ENCODE results near the gene MLLT6.
"Not testable (repeated sequence)": the region's sequence is repeated elsewhere in the genome, so short reads cannot be mapped to it uniquely, and the experiment has no call there.

MLLT6 gene

DNA sequence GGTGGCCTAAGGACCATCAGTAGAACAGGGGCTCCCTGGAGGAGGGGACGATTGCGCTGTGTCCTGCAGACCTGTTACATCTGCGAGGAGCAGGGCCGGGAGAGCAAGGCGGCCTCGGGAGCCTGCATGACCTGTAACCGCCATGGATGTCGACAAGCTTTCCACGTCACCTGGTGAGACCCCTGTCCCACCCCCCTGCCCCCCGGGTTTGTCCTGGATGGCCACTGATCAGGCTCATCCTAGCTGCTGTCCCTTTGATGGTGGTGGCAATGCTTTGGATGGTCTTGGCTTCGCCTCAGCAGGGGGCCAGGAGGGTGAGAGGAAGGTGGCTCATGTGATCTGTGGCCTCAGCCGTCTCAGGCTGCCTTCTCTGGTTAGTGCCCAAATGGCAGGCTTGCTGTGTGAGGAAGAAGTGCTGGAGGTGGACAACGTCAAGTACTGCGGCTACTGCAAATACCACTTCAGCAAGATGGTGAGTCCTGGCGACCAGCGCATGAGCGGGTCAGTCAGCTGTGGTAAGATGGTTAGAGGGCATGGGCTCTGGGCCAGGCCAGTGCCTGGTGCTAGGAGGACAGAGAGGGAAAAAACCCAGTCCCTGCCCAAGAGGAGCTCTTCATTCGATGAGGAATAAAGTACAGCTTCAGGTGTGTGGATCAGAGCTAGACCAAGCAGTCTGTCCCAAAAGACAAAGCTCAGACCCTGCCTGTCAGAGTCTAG lies 4.2 kb downstream of the MLLT6 start:
- no peak for DNase-seq

DNA sequence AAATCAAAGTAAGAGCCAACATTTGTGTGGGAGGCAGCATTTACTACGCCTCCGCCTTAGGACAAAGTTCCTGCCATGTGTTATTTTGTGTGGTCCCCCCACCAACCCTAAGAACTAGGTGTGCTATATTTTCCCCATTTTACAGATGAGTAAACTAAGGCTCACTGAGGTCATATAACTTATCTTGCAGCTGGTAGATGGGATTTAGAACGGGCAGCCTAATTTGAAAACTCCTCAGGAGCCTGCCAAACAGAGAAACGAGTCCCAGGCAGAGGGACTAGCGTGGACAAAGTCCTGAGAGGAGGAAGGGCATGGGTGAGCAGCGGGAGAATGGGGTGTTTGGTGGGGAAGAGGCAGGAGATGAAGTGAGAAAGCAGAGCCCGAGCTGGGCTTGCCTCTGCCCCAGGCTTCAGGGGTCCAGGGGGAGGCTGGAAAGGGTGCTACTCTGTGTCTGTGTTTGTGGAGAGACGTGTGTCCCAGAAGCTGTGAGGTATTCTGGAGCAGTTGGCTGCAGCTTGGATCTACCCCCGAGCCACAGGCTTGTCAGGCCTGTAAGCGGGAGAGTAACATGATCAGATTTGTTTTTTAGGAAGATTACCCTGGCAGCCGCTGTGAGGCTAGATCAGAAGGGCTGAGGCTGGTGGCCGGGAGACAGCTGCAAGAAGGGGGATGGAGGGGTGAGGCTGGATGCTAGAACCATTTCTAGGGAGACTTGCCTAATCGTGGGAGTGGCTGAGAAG lies 5.0 kb downstream of the MLLT6 start:
- DNase-seq, result no peak

DNA sequence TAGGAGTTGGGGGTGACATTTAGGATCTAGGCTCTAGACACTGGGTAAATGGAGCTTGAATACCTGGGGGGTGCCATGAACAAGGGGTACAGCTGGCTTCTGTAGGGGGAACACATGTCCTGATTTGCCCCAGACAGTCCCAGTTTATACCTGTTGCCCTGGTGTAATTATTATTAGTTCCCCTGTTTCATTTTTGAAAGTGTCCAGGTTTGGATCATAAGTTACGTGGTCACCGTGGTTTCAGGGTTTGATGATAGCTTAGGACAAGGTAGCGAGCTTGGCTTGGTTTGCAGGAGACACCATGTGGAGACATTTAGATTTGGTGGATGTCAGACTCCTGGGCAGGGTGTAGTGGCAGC lies 5.5 kb downstream of the MLLT6 start:
- no peak for DNase-seq

GRCh38 chr17:38710985-38711384 lies 5.9 kb downstream of the MLLT6 start:
- DNase-seq, result no peak

- DNase-seq, result peak; percentile 62
These were observed 6.9 kb downstream of the MLLT6 start for GRCh38 chr17:38711792-38712571.

- no peak for DNase-seq
These were observed 7.5 kb downstream of the MLLT6 start for GRCh38 chr17:38712593-38712992.

DNA sequence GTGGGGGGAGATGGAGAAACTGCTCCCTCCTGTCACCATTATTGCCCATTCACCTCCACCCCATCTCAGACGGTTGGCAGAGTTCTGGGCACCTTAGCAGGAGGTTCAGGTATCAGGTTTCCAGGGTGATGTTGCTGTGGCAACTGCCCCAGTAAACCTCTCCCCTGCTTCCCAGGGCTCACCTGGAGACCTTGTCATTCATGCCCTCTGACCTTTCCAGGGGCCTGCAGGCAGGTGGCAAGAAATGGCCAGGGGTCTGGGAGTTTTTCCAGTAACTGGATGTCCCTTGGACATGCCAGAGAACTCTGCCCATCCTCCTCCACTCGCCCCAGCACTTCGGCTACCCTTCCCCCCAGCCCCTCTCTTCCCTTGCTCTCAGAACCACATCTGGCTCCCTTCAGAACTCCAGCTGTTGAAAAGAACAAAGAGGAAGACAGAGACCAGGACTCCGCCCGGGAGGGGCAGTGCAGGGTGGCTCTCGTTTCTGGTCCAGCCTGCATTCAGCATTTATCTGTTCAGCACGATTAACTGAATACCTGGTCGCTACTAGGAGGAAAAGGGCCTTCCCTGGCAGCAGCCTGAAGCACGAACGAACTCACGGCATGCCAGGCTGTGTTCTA lies 8.5 kb downstream of the MLLT6 start:
- DNase-seq, result no peak

GRCh38 chr17:38715216-38715943 lies 10.3 kb downstream of the MLLT6 start:
- no peak for DNase-seq

GRCh38 chr17:38716368-38717005 lies 11.4 kb downstream of the MLLT6 start:
- DNase-seq, result no peak

DNA sequence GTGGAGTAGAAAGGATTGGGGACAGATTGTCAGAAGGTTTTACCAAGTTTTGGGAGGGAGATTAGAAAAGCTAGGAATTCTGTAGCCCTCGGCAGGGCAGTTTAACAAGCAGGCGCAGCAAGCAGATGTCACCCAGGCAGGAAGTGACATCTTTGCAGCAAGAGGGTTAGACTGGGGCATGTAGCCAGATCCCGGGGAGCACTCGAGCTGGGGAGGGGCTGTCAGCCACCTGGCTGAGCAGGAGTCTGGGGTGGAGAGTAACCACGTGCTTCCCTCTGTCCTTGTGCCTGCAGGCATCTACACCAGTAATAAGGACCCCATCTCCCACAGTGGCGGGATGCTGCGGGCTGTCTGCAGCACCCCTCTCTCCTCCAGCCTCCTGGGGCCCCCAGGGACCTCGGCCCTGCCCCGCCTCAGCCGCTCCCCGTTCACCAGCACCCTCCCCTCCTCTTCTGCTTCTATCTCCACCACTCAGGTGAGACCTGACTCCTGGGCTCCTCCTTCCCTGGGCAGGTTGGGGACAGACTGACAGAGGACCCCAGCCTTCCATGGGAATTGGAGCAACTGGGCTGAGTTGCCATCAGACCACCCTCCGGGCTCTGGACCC lies 12.2 kb downstream of the MLLT6 start:
- DNase-seq, result no peak

DNA sequence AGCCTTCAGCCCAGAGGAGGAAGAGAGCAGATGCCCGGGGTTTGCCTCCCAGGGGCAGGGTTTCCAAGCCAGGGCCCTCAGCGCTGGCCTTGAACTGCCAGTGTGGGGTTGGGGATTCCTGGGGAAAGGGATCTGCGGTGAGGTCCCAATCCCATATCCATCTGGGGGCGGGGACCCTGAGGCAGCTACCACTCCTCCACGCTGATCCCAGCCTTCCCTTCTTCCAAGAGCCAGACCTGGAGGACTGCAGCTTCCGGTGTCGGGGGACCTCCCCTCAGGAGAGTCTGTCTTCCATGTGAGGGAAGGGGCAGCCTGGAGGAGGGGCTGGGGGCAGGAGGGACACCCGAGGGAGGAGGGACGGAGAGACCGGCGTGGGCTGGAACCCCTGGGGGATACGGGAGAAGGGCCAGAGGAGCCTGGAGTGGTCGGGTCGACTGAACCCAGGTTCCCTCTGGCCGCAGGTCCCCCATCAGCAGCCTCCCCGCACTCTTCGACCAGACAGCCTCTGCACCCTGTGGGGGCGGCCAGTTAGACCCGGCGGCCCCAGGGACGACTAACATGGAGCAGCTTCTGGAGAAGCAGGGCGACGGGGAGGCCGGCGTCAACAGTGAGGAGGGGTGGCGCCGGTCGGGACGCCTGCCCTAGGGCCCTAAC lies 14.3 kb downstream of the MLLT6 start:
- DNase-seq, result no peak

DNA sequence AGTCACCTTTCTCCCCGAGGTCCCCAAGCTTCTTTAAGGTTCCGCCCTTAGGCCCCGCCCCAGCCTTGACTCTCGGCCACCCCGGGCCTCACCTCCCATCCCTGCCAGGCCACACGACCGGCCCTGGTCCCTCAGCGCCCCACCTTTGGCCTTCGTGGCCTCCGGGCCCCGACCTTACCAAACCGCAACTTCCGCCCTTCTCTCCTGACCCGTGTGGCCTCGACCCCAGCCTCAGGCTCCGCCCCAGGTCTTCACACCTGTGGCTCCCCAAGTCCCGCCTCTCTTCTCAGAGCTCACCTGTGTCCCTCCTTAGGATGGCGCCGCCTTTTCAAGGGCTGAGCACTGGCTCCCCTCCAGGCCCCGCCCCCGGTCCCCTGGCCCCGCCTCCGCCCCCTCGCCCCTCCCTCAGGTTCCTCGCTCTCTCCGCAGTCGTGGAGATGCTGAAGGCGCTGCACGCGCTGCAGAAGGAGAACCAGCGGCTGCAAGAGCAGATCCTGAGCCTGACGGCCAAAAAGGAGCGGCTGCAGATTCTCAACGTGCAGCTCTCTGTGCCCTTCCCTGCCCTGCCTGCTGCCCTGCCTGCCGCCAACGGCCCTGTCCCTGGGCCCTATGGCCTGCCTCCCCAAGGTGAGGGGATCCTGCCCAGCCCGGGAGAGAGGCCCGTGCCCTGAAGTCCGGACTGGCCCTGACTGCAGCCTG lies 15.0 kb downstream of the MLLT6 start:
- DNase-seq, result no peak

- no peak for DNase-seq
These were observed 15.9 kb downstream of the MLLT6 start for GRCh38 chr17:38720941-38721340.

GRCh38 chr17:38721802-38722201 lies 16.7 kb downstream of the MLLT6 start:
- no peak for DNase-seq

DNA sequence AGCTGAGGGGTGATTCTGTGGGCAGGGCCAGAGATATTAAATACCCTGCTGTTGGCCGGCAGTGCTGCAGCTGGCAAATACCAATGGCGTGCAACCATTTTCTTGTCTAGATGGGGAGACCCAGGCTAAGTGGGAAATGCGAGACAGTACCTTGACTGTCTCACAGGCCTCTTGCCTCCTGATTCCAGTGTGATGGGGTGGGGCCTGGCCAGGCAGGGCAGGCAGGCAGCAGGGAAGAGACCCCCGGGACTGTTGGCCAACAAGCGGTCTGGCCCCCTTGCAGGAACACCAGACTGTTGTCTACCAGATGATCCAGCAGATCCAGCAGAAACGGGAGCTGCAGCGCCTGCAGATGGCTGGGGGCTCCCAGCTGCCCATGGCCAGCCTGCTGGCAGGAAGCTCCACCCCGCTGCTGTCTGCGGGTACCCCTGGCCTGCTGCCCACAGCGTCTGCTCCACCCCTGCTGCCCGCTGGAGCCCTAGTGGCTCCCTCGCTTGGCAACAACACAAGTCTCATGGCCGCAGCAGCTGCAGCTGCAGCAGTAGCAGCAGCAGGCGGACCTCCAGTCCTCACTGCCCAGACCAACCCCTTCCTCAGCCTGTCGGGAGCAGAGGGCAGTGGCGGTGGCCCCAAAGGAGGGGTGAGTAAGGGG lies 19.4 kb downstream of the MLLT6 start:
- no peak for DNase-seq

- no peak for DNase-seq
These were observed 20.0 kb downstream of the MLLT6 start for GRCh38 chr17:38725066-38725465.

DNA sequence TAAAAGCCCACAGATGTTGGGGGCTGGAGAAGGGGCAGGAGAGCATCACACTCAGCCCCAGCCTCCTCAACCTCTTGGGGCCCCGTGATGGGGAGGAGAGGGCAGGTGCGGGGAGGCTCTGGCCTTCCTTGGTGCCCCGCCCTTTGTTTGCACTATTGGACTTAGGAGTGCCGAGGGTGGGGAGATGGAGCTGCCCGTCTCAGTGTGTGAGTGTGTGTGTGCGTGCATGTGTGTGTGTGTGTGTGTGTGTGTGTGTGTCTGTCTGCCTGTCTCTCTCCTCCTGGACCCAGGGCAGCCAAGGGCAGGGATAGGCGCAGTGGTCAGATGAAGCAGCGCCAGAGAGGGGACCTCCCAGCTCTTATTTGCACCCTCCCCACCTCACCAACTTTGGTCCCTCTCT lies 21.1 kb downstream of the MLLT6 start:
- not testable (repeated sequence) for DNase-seq

DNA sequence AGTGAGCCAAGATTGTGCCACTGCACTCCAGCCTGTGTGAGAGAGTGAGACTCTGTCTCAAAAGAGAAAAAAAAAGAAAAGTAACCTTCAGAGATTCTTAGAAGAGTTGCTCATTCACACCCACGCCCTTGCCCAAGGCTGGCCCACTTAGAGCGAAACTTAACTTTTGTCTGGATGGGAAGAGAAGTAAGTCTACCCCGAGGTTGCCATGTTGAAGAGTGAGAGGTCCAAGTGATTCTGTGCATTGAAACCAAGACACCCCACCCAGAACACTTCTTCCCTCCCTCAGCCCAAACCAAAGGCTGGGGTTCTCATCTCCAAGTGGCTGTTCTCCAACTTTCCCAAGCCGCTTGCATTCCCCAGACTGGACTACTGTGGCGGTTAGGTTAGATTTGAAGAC lies 22.7 kb downstream of the MLLT6 start:
- no peak for DNase-seq

GRCh38 chr17:38728290-38728831 lies 23.3 kb downstream of the MLLT6 start:
- DNase-seq, result peak; percentile 44
